ENCODE data around the gene MYH6. TPM values are rescaled to one million over a fixed set of nuclear protein-coding genes. Genes with fewer than 3 reads are reported as not detected.

The MYH6 gene
- total RNA-seq, 4 donors from 2014 or later, result 0.16 to 1.5 TPM; not detected in 2

DNA sequence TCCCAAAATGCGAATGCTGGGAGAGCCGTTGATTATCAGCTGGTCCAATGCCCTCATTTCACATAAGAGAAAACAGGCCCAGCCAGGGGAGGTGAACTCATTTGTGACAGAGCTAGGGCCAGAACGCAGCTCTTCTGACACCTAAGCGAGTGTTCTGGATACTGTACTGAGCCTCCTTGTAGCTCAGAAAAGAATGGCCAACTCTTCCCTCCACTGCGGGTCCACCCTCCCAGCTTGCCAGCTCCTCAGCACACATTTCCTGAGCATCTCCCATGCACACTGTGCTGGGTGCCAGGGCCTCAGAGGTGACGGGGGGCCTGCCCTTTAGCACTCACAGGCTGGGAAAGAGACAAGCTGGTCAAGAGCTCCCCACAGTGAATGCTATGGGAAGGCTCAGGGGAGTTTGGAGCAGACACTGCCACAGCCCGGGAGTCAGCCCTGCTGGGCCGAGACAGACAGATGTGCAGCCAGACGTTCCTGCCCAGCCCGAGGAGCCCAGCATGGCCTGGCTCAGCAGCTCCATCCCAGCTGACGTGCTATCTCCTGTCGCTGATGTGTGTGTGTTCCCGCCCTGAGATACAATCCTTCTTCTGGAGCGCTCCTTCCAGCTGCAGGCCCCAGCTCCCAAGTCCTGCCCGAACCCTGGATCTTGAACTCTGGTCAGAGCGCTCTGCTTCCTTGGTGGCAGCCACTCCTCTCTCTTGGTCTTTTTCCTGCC lies 27.7 kb downstream of the MYH6 start:
- no peaks in the 10 kb centered on the region for H3K9me3 ChIP-seq
- WGBS, 2 donors (ENCODE audit: low coverage in 1 of 2), result 62 to 67% methylated on average over 4 to 16 of the region's 16 CpGs
- intact Hi-C loops (cut with DNase I; ENCODE audit: low total_unique reads) (loop anchor here (2.0 kb wide), 1 partner anchor 52 kb away; no protein-coding TSS in a partner anchor), in situ Hi-C loops (cut with MboI; ENCODE audit: low pct_ligation_motif_present in 1 of 4, low pct_unique_long_range_greater_than_20kb in 1 of 4, low sequenced_read_pairs in 3 of 4) (loop anchor here in 1 of 4 donors (25.0 kb wide), 1 partner anchor 118 kb away; no protein-coding TSS in a partner anchor)
- peaks cover 0 to 6% (median 0%) of the 10 kb centered on the region in 4 donors for H3K4me1 ChIP-seq
- DNase-seq, result no peak
- no peaks in the 10 kb centered on the region for H3K27me3 ChIP-seq
- H3K36me3 ChIP-seq, result no peaks in the 10 kb centered on the region
- no peak overlapping the region for H3K27ac ChIP-seq
- TF ChIP-seq, protein P1, sequence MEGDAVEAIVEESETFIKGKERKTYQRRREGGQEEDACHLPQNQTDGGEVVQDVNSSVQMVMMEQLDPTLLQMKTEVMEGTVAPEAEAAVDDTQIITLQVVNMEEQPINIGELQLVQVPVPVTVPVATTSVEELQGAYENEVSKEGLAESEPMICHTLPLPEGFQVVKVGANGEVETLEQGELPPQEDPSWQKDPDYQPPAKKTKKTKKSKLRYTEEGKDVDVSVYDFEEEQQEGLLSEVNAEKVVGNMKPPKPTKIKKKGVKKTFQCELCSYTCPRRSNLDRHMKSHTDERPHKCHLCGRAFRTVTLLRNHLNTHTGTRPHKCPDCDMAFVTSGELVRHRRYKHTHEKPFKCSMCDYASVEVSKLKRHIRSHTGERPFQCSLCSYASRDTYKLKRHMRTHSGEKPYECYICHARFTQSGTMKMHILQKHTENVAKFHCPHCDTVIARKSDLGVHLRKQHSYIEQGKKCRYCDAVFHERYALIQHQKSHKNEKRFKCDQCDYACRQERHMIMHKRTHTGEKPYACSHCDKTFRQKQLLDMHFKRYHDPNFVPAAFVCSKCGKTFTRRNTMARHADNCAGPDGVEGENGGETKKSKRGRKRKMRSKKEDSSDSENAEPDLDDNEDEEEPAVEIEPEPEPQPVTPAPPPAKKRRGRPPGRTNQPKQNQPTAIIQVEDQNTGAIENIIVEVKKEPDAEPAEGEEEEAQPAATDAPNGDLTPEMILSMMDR (IDR thresholded peaks at IDR 0.05), result no peak
- TF ChIP-seq POLR2AphosphoS5 (IDR thresholded peaks at IDR 0.05), result no peak
- TF ChIP-seq EP300 (IDR thresholded peaks at IDR 0.05; ENCODE audit: low read depth), result no peak
- TF ChIP-seq POLR2A (IDR thresholded peaks at IDR 0.05), result no peak
- no peak overlapping the region for H3K4me3 ChIP-seq

DNA sequence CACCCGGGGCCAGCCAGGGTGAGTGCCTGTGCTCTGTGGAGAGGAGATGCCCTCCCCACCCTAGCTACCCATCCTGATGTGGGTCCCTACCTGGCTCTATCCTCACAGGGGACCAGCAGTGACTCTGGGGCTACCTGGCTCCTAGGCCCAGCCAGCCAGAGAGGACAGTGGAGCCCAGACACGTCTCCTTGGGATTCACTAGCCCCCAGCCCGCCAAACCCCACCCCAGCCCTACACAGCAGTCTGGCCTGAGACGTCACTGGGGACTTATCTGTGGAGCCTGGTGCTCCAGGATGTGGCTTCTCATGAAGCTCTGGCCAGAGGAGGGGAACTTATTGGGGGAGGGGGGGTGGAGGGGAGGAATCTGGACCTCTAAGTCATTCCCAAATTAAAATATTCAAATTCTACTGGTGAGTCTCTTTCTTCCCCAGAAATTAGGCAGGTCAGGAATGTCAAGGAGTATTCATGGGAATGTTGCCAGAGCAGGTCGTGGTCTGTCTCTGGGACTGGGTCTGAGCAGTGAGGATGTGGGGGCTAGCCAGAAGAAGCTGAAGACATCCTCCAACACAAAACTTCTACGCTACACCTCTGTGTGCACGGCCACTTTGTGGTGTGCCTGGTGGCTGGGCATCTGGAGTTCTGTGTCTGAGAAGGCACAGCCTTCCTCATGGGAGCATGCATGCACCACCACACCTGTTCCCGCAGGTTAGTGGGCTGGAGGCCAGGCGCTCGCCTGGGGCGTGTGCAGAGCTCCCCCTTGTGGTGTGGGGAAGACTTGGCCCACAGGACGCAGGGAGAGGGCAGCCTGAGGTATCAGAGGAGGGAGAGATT lies 28.5 kb downstream of the MYH6 start:
- TF ChIP-seq POLR2AphosphoS5 (IDR thresholded peaks at IDR 0.05), result no peak
- TF ChIP-seq, protein P1 (IDR thresholded peaks at IDR 0.05), result peak; percentile 87 to 93 (median 88)
- Histone ChIP-seq H3K4me1 (peaks cover 0 to 6% (median 0%) of the 10 kb centered on the region in 4 donors), H3K27ac (no peak overlapping the region), H3K4me3 (no peak overlapping the region), H3K36me3 (no peaks in the 10 kb centered on the region), H3K9me3 (no peaks in the 10 kb centered on the region), H3K27me3 (no peaks in the 10 kb centered on the region)
- in situ Hi-C loops (cut with MboI; ENCODE audit: low pct_ligation_motif_present in 1 of 4, low pct_unique_long_range_greater_than_20kb in 1 of 4, low sequenced_read_pairs in 3 of 4), result loop anchor here in 1 of 4 donors (25.0 kb wide), 1 partner anchor 117 kb away; no protein-coding TSS in a partner anchor
- 33 to 60% methylated on average over 1 to 12 of the region's 12 CpGs for WGBS, 2 donors (ENCODE audit: low coverage in 1 of 2)
- intact Hi-C loops (cut with DNase I; ENCODE audit: low total_unique reads), result loop anchor here (2.0 kb wide), 2 partner anchors 51 to 113 kb away; no protein-coding TSS in a partner anchor
- DNase-seq, result peak; percentile 75

DNA sequence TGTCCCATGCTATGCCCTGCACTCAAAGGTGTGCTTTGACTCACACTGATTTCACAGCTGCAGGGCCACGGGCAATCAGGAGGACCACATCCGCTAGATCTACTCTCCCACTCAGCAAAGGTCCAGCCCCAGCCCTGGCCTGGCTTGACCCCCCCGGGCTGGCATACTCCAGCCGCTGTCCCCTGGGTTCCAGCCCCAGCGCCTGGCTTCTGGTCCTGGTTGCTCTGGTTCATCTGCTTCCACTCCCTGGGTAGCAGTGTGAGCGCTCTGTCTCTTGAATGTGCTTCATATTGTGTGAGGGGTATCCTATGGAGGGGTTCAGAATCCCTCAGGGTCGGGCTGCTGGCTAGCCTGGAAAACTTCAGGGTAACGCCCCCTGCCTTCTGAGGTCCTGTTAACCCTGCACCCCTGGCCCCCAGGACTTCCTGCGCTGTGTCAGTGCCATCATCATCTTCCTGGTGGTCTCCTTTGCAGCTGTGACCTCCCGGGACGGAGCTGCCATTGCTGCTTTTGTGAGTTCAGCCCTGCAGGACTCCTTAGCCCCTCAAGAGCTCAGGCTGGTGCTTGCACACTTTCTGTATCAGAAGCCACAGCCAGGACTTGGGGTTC lies 29.4 kb downstream of the MYH6 start:
- Histone ChIP-seq H3K27ac (no peak overlapping the region), H3K36me3 (no peaks in the 10 kb centered on the region), H3K4me1 (peaks cover 0 to 6% (median 0%) of the 10 kb centered on the region in 4 donors), H3K27me3 (no peaks in the 10 kb centered on the region), H3K4me3 (no peak overlapping the region), H3K9me3 (no peaks in the 10 kb centered on the region)
- DNase-seq, result no peak
- intact Hi-C loops (cut with DNase I; ENCODE audit: low total_unique reads), result loop anchor here (2.0 kb wide), 1 partner anchor 112 kb away; no protein-coding TSS in a partner anchor
- WGBS, 2 donors (ENCODE audit: low coverage in 1 of 2), result 77 to 82% methylated on average over 4 to 10 of the region's 11 CpGs
- TF ChIP-seq EP300 (IDR thresholded peaks at IDR 0.05; ENCODE audit: low read depth) (no peak), POLR2AphosphoS5 (IDR thresholded peaks at IDR 0.05) (no peak), POLR2A (IDR thresholded peaks at IDR 0.05) (no peak)
- TF ChIP-seq, protein P1 (IDR thresholded peaks at IDR 0.05), result no peak
- in situ Hi-C loops (cut with MboI; ENCODE audit: low pct_ligation_motif_present in 1 of 4, low pct_unique_long_range_greater_than_20kb in 1 of 4, low sequenced_read_pairs in 3 of 4), result loop anchor here in 1 of 4 donors (25.0 kb wide), 1 partner anchor 116 kb away; no protein-coding TSS in a partner anchor
